ENCODE measurements around the gene BARHL1.

- no peak for TF ChIP-seq ZNF214 (tag by site-specific recombination; IDR thresholded peaks at IDR 0.05; ENCODE audit: borderline replicate concordance)
- TF ChIP-seq, protein P1, sequence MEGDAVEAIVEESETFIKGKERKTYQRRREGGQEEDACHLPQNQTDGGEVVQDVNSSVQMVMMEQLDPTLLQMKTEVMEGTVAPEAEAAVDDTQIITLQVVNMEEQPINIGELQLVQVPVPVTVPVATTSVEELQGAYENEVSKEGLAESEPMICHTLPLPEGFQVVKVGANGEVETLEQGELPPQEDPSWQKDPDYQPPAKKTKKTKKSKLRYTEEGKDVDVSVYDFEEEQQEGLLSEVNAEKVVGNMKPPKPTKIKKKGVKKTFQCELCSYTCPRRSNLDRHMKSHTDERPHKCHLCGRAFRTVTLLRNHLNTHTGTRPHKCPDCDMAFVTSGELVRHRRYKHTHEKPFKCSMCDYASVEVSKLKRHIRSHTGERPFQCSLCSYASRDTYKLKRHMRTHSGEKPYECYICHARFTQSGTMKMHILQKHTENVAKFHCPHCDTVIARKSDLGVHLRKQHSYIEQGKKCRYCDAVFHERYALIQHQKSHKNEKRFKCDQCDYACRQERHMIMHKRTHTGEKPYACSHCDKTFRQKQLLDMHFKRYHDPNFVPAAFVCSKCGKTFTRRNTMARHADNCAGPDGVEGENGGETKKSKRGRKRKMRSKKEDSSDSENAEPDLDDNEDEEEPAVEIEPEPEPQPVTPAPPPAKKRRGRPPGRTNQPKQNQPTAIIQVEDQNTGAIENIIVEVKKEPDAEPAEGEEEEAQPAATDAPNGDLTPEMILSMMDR (tag by site-specific recombination; IDR thresholded peaks at IDR 0.05), result no peak
- TF ChIP-seq KLF10 (tag by site-specific recombination; IDR thresholded peaks at IDR 0.05), result no peak
- TF ChIP-seq ZNF248 (tag by site-specific recombination; IDR thresholded peaks at IDR 0.05), result no peak
- TF ChIP-seq, protein P2, sequence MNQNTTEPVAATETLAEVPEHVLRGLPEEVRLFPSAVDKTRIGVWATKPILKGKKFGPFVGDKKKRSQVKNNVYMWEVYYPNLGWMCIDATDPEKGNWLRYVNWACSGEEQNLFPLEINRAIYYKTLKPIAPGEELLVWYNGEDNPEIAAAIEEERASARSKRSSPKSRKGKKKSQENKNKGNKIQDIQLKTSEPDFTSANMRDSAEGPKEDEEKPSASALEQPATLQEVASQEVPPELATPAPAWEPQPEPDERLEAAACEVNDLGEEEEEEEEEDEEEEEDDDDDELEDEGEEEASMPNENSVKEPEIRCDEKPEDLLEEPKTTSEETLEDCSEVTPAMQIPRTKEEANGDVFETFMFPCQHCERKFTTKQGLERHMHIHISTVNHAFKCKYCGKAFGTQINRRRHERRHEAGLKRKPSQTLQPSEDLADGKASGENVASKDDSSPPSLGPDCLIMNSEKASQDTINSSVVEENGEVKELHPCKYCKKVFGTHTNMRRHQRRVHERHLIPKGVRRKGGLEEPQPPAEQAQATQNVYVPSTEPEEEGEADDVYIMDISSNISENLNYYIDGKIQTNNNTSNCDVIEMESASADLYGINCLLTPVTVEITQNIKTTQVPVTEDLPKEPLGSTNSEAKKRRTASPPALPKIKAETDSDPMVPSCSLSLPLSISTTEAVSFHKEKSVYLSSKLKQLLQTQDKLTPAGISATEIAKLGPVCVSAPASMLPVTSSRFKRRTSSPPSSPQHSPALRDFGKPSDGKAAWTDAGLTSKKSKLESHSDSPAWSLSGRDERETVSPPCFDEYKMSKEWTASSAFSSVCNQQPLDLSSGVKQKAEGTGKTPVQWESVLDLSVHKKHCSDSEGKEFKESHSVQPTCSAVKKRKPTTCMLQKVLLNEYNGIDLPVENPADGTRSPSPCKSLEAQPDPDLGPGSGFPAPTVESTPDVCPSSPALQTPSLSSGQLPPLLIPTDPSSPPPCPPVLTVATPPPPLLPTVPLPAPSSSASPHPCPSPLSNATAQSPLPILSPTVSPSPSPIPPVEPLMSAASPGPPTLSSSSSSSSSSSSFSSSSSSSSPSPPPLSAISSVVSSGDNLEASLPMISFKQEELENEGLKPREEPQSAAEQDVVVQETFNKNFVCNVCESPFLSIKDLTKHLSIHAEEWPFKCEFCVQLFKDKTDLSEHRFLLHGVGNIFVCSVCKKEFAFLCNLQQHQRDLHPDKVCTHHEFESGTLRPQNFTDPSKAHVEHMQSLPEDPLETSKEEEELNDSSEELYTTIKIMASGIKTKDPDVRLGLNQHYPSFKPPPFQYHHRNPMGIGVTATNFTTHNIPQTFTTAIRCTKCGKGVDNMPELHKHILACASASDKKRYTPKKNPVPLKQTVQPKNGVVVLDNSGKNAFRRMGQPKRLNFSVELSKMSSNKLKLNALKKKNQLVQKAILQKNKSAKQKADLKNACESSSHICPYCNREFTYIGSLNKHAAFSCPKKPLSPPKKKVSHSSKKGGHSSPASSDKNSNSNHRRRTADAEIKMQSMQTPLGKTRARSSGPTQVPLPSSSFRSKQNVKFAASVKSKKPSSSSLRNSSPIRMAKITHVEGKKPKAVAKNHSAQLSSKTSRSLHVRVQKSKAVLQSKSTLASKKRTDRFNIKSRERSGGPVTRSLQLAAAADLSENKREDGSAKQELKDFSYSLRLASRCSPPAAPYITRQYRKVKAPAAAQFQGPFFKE (tag by site-specific recombination; IDR thresholded peaks at IDR 0.05; ENCODE audit: borderline replicate concordance), result no peak
- TF ChIP-seq ZNF19 (tag by site-specific recombination; IDR thresholded peaks at IDR 0.05; ENCODE audit: low read depth), result no peak
- TF ChIP-seq ZNF132 (tag by site-specific recombination; IDR thresholded peaks at IDR 0.05; ENCODE audit: borderline replicate concordance), result no peak
These were observed 27.7 kb upstream of the BARHL1 start for GRCh38 chr9:132554755-132555154.
